RPMI8226 (cell line): Measurements from ENCODE around the gene MTERF4.

Experiments
- DNase-seq: peaks from one replicate; pipeline ENCODE4 v3.0.0-alpha.2; 2015

The MTERF4 gene

DNA sequence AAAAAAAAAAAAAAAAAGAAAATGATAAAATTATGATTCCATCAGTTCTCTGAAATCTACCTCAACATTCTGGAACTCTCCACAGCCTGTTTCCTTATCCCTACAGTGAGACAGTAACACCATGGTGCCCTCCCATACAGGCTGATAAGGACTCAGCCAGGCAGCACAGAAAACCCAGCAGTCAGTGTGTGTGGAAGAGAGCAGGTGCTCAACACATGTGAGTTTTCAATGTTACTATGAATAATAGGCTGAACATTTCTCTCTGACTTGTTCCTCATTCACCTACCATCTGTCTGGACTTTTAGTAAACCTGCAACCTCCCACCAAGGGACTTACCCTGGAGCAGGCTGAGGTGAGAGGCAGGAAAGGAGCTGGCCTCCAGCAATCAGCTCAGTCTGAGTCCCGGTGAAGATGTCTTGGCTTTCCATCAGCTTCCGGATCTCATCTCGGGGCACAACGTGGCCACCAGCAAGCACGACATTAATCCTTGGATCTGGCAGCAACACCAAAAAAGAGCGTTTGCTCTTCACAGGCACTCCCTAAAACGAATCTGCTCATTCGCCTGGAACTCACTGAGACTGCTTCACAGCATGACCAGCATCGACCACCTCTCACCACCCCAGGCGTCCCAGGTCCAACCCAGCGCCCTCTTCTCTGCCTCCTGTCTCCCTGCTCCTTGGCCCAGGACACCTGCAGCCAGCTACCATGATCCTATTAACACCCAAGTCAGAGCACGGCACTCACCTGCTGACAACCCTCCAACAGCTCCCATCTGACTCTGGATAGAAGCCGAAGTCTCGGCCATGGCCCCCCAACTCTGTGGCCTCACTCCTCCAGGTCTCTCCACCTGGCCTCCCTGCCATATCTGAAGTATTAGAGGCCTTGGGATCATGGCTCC lies 30.7 kb upstream of the MTERF4 start:
- DNase-seq, result no peak

DNA sequence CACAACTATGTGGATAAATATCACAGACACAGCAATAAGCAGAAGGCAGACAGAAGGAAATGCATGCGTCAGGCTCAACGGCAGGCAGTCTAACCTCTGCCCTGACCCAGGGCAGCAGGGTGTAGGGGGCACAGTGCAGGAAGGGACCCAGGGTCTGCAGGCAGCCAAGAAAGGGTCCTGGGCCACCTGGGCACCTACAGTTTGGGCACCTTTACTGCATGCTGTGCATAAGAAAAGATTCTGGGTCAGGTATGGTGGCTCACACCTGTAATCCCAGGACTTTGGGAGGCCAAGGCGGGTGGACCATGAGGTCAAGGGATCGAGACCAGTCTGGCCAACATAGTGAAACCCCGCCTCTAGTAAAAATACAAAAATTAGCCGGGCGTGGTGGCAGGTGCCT lies 29.4 kb upstream of the MTERF4 start:
- no peak for DNase-seq

DNA sequence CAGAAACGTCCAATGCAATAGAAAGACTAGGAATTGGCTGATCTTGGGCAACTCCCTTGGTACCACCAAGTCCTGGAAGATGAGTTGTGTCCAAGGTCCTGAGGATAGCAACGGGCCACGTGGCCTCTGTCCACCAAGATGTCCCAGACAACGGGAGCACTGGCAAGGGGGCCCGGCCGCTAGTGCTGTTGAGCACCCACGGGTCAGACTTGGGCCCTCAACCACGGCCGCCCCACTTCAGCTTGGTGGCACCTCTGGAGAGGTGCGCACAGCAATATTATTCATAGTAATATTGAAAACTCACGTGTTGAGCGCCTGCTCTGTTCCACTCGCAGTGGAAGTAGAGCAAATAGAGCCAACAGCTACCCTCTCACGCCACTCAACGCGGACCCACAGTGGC lies 28.2 kb upstream of the MTERF4 start:
- DNase-seq, result no peak

DNA sequence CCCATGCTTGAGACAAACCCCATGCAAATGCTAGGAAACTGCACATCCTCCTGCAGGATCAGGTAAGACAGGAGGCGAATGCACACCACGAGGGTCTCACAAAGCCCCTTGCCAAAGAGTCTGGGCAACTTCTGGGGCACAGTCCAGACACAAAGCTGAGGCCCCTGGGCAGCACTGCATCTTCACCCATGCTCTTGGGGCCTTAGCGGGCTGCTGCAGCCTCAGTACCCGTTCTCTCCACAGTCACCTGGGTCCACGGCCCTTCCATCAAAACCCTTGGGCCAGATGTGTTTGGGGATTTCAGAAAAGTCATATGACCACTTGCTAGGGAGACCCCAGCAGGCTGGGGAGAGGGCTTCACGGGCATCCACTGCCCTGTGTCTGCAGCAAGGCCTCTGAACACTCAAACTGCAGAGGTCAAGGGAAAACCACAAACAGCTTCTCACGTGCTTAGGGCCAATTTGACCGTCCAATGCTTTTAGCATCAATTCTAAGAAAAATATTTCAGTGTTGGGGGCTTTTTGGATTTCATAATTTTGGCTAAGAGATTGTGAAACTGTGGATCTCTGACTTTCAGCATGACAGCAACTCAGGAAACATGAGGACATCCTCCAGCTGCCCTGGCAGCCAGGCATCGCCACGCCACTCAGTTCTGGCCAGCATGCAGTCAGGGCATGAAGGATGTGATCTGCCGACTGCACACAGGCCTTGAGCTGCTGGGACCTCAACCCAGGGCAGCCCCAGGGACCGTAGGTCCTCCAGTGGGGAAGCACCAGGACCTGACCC lies 27.2 kb upstream of the MTERF4 start:
- no peak for DNase-seq

DNA sequence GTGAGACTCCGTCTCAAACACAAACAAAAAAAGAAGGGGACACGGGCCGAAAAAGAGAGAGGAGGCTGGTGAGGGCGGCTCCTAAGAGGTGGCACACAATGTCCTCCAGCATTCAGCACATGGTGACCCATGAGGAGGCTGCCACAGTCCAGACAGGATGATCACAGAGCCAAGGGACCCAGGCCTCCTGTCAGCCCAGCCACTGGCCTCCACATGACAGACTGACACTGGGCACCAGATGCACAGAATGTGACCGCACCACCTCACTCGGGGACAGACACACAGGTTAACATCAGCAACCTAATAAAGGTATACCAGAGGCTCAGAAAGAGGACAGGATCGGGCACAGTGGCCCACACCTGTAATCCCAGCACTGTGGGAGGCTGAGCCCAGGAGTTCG lies 26.2 kb upstream of the MTERF4 start:
- DNase-seq, result no peak

DNA sequence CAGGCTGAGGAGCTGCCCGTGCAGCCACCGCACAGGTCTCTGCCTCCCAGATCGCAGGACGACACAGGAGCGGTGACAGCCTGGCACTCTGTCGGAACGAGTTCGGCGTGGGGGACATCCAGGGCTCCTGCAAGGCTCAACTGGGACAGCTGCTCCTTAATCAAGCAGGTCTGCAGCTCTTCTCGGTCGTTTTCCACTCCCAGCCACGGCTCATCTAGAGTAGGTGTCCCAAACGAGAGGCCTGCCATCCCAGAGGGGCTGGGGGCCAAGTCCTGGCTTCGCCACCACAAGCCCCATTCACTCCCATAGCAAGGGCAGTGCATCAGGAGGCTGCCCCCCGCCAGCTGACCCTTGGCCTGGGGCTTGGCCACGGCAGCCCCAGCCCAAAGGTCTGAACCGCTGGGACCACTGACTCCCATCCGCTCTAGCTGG lies 24.7 kb upstream of the MTERF4 start:
- DNase-seq, result no peak

DNA sequence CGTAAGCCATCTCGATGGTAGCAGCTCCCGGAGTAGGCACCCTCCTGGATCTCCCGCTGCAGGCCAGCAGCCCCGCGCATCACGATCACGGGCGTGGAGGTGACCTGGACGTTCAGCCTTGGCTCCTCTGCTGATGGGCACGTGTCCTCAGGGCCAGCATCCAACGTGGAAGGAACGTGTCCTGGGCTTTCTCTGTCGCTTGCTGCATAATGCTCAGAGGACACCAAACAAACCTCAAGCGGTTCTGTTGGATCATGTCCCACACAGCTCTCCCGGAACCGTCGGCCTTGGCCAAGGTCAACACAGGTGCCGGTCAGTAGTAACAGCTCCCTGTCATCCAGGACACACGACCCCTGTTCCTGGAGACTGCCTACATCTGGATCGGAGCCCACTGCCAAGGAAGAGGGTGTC lies 24.1 kb upstream of the MTERF4 start:
- DNase-seq, result no peak

DNA sequence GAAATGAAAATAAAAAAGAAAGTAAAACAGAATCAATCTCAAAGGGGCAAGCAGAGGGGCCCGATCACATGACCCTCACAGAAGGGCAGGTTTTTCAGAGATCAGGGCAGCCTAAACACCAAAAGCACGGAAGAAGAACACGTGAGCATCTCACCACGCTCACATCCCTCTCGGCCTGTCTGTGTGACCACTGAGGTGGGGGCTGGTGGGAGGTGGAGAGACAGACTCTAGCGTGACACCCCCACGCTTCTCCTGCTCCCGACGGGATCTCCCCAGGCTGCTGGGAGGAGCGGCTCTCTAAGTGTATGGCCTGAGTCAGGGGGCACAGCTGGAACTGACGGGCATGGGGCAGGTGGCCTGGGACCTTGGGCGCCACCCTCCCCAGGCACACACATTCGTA lies 23.5 kb upstream of the MTERF4 start:
- DNase-seq, result no peak

DNA sequence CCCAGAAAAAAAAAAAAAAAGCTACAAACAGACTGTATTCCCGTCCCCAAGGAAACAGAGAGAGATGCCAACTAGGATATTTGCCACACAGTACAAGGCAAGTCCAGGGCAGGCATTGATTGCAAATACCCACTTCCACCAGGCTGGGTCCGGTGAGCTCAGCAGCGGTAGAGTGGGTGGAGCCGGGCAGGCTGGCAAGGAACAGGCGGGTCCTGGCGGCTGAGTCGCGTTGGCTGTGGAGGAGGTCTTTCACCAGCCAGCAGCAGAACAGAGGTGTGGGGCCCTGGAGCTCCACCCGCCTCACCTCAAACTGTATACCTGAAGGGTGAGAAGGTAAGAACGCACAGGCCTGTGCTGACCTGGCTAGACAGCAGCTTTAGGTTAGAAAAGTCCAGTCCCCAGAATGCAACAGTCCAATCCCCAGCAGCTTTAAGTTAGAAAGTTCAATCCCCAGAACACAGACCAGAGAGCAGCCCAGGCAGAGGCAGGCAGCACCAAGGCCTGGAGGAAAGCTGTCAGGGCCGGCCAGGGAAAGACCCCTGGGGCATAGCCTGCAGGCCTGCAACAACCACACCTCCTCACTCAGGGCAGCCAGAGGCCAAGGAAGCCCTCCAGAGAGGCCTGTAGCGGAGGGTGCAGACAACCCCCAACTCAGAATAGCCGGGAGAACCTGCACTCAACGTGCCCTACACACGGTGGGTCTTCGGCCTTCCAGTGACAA lies 21.9 kb upstream of the MTERF4 start:
- DNase-seq, result no peak

DNA sequence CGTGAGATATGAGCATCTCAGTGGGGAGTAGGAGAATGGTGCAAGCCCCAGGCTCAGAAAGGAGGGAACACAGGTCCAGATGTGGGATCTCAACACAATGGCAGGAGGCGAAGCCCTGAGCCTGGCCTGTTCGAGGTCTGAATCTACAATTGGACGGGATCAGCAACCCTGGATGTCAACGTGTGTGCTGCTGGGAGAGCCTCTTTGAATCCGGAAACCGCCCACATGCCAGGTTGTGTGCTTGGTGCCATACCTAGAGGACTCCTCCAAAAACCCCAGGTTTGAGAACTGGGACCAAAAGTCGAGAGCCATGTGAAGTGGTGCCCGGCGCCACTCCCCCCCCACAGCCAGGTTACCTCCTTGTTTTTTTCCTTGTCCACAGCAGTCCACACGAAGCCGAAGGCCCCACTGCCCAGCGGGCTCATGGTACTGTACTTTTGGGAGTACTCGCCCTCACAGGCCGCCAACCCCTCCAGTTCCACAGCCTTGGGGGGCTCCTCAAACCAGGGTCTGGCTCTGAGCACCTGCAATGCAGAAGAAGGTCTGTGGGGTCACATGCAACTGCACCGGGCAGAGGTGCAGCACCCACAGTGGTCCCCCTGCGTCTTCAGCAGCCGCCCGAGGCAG lies 20.4 kb upstream of the MTERF4 start:
- no peak for DNase-seq

DNA sequence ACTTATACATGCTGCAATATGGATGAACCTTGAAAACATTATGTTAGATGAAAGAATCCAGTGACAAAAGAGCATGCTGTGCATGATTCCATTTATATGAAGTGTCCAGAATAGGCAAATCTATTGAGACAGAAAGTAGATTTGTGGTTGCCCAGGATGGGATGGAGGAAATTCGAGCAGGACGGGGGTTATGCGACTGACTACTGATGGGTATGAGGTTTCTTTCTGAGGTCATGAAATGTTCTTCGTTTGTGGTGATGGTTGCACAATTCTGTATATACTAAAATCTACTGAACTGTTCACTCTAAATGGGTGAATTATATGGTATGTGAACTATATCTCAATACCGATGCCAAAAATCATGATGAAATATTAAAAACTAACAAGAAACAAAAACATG lies 18.9 kb upstream of the MTERF4 start:
- DNase-seq, result no peak

DNA sequence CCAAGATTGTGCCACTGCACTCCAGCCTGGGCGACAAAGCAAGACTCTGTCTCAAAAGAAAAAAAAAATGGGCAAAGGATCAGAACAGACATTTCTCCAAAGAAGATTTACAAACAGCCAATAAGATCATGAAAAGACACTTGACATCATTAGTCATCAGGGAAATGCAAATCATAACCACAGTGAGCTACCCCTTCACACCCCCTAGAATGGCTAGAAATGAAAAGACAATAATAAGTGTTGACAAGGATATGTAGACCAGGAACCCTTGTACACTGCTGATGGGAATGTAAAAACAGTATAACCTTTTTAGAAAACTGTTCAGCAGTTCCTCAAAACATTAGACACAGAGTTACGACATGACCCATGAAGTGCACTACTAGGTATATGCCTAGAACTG lies 18.4 kb upstream of the MTERF4 start:
- DNase-seq, result no peak

DNA sequence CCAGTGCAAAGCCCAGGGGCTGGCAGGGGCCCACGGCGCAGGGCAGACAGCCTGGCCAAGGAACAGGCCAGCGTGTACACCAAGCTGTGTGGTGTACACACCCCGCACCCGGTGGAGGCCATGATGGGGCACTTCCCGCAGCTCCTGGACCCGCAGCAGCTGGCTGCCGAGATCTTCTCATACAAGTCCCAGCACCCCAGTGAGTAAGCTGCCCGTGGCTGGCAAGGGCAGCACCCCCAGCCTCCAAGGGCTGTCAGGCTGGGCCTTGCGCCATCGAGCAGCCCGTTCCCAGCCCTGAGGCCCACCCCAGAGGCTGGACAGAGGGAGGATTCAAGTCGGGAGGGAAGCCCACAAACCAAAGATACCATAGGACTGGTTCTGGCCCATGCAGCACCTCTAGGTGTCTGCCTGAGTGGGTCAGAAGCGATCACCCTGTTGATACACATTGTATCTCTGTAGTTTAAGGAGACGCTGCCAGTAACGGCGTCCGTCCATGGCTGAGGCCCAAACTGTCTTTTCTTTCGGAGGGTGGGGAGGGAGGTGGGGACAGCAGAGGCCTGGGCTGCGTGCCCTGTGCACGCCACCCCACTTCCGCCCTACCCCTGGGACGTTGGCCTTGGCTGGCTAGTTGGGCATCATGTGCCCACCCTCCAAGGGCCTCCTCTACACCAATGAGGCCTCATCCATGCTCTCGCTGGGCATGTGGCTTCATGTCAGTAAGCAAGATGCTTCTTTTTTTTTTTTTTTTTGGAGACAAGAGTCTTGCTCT lies 16.8 kb upstream of the MTERF4 start:
- DNase-seq, result no peak

DNA sequence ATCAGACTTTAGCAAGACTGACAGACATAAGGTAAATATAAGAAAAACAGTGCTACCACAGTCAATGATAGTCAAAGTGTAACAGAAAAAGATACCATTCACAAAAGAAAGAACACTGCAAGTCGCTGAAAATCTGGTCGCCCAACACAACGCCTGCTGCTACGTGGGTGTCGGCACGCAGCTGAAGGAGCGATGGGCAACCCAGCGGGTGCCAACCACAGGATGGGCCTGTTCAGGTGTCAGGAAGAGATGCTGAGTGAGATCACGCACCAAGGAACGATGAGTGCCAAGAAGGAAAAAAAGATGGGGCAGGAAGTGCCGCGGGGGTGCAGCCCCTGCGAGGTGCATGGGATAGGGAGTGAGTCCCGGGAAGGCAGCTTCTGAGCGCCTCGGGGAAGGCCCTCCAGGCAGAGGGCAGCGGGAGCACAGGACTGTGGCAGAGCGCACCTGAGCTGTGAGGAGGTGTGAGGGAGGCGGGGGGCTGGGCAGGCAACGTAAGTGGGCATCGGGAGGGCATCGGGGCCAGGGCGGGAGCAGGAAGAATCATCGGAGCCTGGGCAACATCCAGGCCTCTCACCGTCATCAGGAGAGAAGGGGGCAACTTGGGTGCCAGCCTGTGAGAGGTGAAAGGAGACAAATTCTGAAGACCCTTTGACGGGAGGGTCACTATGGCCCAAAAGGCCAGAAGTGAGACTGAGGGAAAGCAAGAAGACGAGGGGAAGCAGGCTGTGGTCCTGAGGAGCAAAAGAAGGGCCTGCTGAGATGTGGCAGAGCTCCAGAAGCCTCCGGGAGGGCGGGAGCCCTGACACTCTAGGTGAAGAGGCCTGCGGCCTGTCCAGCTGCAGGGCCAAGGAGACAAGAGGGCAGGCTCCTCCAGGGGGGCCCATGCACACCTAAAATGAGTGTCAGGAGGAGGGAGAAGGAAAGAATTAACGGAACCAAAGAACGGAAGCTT lies 14.8 kb upstream of the MTERF4 start:
- no peak for DNase-seq

DNA sequence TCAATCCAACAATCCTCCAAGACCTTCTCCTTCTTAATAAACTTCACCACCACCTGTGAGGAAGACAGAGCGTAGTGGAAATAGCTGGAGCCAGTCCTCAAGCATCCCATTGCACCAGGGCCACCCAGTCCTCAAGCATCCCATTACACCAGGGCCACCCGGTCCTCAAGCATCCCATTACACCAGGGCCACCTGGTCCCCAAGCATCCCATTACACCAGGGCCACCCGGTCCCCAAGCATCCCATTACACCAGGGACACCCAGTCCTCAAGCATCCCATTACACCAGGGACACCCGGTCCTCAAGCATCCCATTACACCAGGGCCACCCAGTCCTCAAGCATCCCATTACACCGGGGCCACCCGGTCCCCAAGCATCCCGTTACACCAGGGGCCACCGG lies 13.3 kb upstream of the MTERF4 start:
- DNase-seq, result no peak

DNA sequence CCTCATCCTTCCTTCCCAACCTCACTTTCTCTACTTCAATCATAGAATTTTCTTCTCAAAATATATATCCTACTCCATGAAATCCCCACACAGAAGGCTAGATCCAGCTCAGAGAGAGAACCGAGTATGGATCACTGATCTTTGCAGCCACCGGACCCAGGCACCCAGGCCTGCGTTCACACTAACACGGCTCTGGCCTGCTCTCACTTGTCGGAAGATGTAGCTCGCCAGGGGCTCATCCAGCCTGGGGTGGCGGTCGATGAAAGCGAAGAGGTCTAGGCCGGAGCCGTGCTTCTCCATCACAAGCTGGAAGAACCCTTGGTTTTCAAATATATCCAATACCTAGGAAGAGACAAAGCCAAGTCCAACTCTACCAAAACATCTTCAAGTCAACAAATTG lies 12.7 kb upstream of the MTERF4 start:
- DNase-seq, result no peak

DNA sequence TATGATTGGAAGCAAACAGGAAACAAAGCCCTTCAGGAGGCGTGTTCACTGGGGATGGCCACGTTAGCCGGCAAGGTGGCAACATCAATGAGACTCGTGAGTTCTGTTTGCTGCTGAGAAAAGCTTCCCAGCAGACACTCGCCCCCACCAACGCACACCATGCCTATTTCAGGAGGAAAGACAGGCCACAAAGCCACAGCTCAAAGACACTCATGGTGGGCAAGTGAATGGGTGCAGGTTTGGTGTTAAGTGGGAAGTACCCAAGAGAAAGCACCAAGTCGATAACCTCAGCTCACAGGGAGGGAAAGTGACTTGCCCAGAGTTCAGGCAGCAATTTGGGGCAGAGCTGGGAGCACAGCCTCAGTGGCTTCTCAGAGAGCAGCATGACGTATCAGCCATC lies 10.5 kb upstream of the MTERF4 start:
- no peak for DNase-seq

DNA sequence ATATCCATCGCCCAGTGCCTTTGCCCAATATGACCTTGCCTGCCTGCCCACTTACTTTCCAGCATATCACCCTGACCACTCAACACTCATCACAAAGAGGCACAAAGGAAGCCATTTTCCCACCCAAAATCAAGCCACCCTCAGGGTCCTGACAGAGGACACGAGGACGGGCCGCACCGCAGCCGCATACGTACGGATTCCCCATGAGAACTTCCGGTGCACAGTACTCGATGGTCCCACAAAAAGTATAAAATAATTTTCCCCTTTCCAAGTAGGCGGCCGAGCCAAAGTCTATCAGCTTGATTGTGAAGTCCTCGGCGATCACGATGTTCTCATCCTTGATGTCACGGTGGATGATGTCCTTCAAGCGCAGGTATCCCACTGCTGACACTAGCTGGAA lies 10.0 kb upstream of the MTERF4 start:
- no peak for DNase-seq

DNA sequence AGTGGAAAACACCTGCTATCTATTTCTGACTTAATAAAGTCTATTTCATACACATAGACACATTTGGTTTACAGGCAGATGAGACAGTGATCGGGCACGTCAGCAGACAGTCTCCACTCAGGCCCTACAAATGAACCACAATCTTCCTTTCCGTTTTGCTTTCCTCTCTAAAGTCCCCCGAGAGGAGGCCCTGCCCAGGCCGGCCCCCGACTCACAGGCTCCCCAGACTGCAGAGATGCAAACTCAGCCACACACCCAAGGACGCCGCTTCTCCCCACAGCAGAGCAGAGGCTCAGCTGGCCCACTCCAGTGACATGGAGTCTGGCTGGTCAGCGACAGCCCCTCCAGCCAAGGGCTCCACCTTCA lies 9.3 kb upstream of the MTERF4 start:
- no peak for DNase-seq

DNA sequence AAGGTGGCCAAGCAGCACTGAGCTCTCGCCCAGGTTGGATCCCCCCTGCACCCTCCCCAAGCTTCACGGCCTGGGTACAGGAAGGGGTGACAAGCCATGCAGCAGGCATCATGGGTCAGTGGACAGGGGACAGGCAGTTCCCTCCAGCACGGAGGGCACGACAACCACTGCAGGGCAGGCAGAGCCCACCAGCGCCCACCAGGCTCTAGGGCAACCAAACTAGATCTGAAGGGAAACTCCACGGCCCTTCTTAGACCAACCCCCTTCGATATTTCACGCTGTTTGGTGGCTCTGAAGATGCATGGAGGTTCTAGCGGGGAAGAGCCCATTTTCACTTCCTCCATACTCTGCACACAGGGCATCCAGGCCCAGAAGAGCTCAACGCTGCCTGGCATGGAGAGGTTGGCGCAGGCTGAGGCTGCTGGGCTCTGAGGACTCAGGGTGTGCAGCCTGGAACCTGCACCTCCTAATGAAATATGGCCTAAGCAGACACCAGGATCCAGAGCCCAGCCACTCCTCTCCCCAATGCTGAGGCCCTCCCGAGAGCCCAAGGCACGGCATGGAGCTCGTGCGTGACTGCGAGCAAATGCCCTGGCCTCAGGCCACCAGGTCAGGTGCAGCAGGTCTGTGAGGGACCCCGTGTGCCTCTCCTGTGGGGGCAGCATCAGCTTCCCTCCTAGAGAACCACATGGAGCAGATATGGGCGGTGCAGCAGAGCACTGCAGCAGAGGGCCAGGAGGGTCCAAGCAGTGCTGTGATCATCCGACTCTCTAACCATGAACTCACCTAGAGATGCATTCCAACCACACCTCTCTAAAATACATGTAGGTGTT lies 8.7 kb upstream of the MTERF4 start:
- no peak for DNase-seq
